Liver (tissue), 9 donors: Measurements from ENCODE around the gene CCND1. TPM values are rescaled to one million over a fixed set of nuclear protein-coding genes. Genes with fewer than 3 reads are reported as not detected.

Source experiments
- DNase-seq: peaks from one replicate; pipeline ENCODE4 v3.0.0-alpha.2; 2017; ENCODE audit warnings: low spot score
- H3K27ac ChIP-seq, 2 donors: one replicate each; pipeline ENCODE4 v1.7.0; 2013; ENCODE audit warnings: inconsistent platforms in 2 of 2, low read length in 2 of 2, control low read depth in 1 of 2, low read depth in 1 of 2, mild to moderate bottlenecking in 1 of 2
- H3K27me3 ChIP-seq, 4 donors: one replicate each; pipeline versions ENCODE4 v1.6.1 to v1.7.0; 2013; ENCODE audit warnings: low read length in 3 of 4, inconsistent platforms in 1 of 4, mild to moderate bottlenecking in 1 of 4, moderate library complexity in 1 of 4; ENCODE audit not compliant: control insufficient read depth in 4 of 4, insufficient read depth in 4 of 4
- H3K36me3 ChIP-seq, 4 donors: one replicate each; pipeline versions ENCODE4 v1.6.1 to v1.7.0; 2013; ENCODE audit warnings: low read length in 3 of 4, mild to moderate bottlenecking in 3 of 4, low read depth in 1 of 4, moderate library complexity in 1 of 4; ENCODE audit not compliant: control insufficient read depth in 4 of 4, insufficient read depth in 3 of 4
- H3K4me1 ChIP-seq, 4 donors: one replicate each; pipeline versions ENCODE4 v1.6.1 to v1.7.0; 2013; ENCODE audit warnings: low read length in 3 of 4, mild to moderate bottlenecking in 3 of 4, moderate library complexity in 1 of 4; ENCODE audit not compliant: control insufficient read depth in 4 of 4, insufficient read depth in 4 of 4
- H3K4me3 ChIP-seq, 3 donors: one replicate each; pipeline versions ENCODE4 v1.6.1 to v1.7.0; 2013; ENCODE audit warnings: low read length in 3 of 3, control low read depth in 1 of 3, low read depth in 1 of 3, mild to moderate bottlenecking in 1 of 3
- H3K9ac ChIP-seq, 2 donors: one replicate each; pipeline ENCODE4 v1.7.0; 2013; ENCODE audit warnings: low read length in 2 of 2, mild to moderate bottlenecking in 2 of 2, moderate library complexity in 2 of 2, control low read depth in 1 of 2, low read depth in 1 of 2
- H3K9me3 ChIP-seq, 4 donors: one replicate each; pipeline versions ENCODE4 v1.6.1 to v1.7.0; 2013; ENCODE audit warnings: low read length in 3 of 4; ENCODE audit not compliant: control insufficient read depth in 4 of 4
- CTCF ChIP-seq: fragments of 150-350 bp; IDR thresholded peaks from 2 replicates; pipeline ENCODE4 v1.5.1; 2017; ENCODE audit warnings: improper control_type of control experiment, low read depth, low read length; ENCODE audit not compliant: missing input control
- EGR1 ChIP-seq, 2 donors: IDR thresholded peaks; 2 replicates each; pipeline ENCODE4 v1.6.1; 2016 to 2018; ENCODE audit warnings: antibody characterized with exemption in 2 of 2, low read depth in 2 of 2
- FOXA1 ChIP-seq: IDR thresholded peaks from 2 replicates; pipeline ENCODE4 v1.6.1; 2016; ENCODE audit warnings: antibody characterized with exemption
- GABPA ChIP-seq, 2 donors: IDR thresholded peaks in 1 of 2; conservative IDR thresholded peaks in 1 of 2; 2 replicates each; pipeline ENCODE4 v1.6.1; 2016; ENCODE audit warnings: antibody characterized with exemption in 2 of 2, mild to moderate bottlenecking in 1 of 2, moderate library complexity in 1 of 2
- HNF4A ChIP-seq, 2 donors: conservative IDR thresholded peaks; 2 replicates each; pipeline ENCODE4 v1.6.1; 2016; ENCODE audit warnings: antibody characterized with exemption in 2 of 2, mild to moderate bottlenecking in 2 of 2
- MAX ChIP-seq: IDR thresholded peaks from 2 replicates; pipeline ENCODE4 v1.6.1; 2016; ENCODE audit warnings: antibody characterized with exemption
- RXRA ChIP-seq, 2 donors: IDR thresholded peaks; 2 replicates each; pipeline ENCODE4 v1.6.1; 2017 to 2018; ENCODE audit warnings: antibody characterized with exemption in 2 of 2, mild to moderate bottlenecking in 1 of 2
- TAF1 ChIP-seq: conservative IDR thresholded peaks from 2 replicates; pipeline ENCODE4 v1.6.1; 2016; ENCODE audit warnings: antibody characterized with exemption, mild to moderate bottlenecking
- YY1 ChIP-seq: IDR thresholded peaks from 2 replicates; pipeline ENCODE4 v1.6.1; 2016; ENCODE audit warnings: antibody characterized with exemption, mild to moderate bottlenecking
- WGBS: extraction: QIAGEN DNeasy Blood & Tissue Kit; methylation state at CpG from one replicate; pipeline ENCODE4 v1.1.7; 2013; 5-methylcytosine and 5-hydroxymethylcytosine counted together
- polyA plus RNA-seq, 2 donors: library from polyadenylated mRNA; stranded (reverse) in 1 of 2; unstranded in 1 of 2; fragments of 200-250 nt in 1 of 2; fragments of >200 nt in 1 of 2; fragmentation: Nextera tagmentation in 1 of 2; extraction: Ambion mirVana in 1 of 2; gene quantifications; one replicate each; pipeline versions ENCODE4 v1.2.1 to v1.2.3, GENCODE V29; 2013 to 2015
- total RNA-seq, 2 donors: library from RNA; depleted of rRNA; stranded (reverse); fragments of >200 nt; gene quantifications; one replicate each; pipeline ENCODE4 v1.2.3, GENCODE V29; 2014
- TF ChIP-seq, protein P1 (sequence below): IDR thresholded peaks from 2 replicates; pipeline ENCODE4 v1.6.1; 2016; ENCODE audit warnings: antibody characterized with exemption
- TF ChIP-seq, protein P2 (sequence below): IDR thresholded peaks from 2 replicates; pipeline ENCODE4 v1.6.1; 2016; ENCODE audit warnings: antibody characterized with exemption, mild to moderate bottlenecking
- TF ChIP-seq, protein P3 (sequence below): IDR thresholded peaks from 2 replicates; pipeline ENCODE4 v1.6.1; 2016; ENCODE audit warnings: antibody characterized with exemption
- donor health status: healthy.
- donor health status: healthy.
- donor health status: healthy.
- donor health status: healthy.
- donor health status: healthy.

Gene CCND1
- total and polyA plus RNA-seq, 4 donors = 28.9 to 100 (median 53.3) TPM

DNA sequence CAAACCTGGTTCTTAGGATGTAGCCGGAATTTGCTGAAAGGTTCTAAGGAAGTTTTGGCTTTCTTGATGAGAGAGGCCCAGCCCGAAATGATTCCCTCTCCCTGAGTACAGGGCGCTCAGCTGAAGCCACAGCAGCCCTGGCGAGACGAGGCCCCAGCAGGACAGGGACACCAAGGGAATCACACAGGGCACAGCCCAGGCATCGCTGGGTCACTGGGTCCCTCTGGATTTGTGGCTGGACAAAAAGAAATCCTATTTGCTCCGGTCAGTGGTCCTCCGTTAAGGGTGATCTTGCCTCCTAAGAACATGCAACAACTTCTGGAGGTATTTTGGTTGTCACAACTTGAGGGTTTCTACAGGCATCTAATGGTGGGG lies 56.5 kb downstream of the CCND1 start:
- H3K4me1 ChIP-seq = peaks cover 4 to 11% (median 7%) of the 10 kb centered on the region in 4 donors
- no peak for DNase-seq
- no peaks in the 10 kb centered on the region for H3K9me3 ChIP-seq
- TF ChIP-seq YY1 (no peak), MAX (no peak), TAF1 (no peak), GABPA (IDR thresholded peaks at IDR 0.05 in 1 of 2, conservative IDR thresholded peaks at IDR 0.05 in 1 of 2) (no peak), HNF4A (conservative IDR thresholded peaks at IDR 0.05) (no peak), RXRA (IDR thresholded peaks at IDR 0.05) (no peak), CTCF (no peak)
- TF ChIP-seq, protein P1, sequence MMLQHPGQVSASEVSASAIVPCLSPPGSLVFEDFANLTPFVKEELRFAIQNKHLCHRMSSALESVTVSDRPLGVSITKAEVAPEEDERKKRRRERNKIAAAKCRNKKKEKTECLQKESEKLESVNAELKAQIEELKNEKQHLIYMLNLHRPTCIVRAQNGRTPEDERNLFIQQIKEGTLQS = no peak
- TF ChIP-seq, protein P2, sequence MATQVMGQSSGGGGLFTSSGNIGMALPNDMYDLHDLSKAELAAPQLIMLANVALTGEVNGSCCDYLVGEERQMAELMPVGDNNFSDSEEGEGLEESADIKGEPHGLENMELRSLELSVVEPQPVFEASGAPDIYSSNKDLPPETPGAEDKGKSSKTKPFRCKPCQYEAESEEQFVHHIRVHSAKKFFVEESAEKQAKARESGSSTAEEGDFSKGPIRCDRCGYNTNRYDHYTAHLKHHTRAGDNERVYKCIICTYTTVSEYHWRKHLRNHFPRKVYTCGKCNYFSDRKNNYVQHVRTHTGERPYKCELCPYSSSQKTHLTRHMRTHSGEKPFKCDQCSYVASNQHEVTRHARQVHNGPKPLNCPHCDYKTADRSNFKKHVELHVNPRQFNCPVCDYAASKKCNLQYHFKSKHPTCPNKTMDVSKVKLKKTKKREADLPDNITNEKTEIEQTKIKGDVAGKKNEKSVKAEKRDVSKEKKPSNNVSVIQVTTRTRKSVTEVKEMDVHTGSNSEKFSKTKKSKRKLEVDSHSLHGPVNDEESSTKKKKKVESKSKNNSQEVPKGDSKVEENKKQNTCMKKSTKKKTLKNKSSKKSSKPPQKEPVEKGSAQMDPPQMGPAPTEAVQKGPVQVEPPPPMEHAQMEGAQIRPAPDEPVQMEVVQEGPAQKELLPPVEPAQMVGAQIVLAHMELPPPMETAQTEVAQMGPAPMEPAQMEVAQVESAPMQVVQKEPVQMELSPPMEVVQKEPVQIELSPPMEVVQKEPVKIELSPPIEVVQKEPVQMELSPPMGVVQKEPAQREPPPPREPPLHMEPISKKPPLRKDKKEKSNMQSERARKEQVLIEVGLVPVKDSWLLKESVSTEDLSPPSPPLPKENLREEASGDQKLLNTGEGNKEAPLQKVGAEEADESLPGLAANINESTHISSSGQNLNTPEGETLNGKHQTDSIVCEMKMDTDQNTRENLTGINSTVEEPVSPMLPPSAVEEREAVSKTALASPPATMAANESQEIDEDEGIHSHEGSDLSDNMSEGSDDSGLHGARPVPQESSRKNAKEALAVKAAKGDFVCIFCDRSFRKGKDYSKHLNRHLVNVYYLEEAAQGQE = no peak
- TF ChIP-seq, protein P3, sequence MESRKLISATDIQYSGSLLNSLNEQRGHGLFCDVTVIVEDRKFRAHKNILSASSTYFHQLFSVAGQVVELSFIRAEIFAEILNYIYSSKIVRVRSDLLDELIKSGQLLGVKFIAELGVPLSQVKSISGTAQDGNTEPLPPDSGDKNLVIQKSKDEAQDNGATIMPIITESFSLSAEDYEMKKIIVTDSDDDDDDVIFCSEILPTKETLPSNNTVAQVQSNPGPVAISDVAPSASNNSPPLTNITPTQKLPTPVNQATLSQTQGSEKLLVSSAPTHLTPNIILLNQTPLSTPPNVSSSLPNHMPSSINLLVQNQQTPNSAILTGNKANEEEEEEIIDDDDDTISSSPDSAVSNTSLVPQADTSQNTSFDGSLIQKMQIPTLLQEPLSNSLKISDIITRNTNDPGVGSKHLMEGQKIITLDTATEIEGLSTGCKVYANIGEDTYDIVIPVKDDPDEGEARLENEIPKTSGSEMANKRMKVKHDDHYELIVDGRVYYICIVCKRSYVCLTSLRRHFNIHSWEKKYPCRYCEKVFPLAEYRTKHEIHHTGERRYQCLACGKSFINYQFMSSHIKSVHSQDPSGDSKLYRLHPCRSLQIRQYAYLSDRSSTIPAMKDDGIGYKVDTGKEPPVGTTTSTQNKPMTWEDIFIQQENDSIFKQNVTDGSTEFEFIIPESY = no peak
- H3K36me3 ChIP-seq = no peaks in the 10 kb centered on the region
- H3K4me3 ChIP-seq = no peak overlapping the region
- H3K27ac ChIP-seq = no peak overlapping the region
- peaks cover 0 to 2% (median 0%) of the 10 kb centered on the region in 4 donors for H3K27me3 ChIP-seq
- 94% methylated on average over 8 of the region's 8 CpGs for WGBS
- no peak overlapping the region for H3K9ac ChIP-seq

GRCh38 chr11:69697861-69698260 lies 56.9 kb downstream of the CCND1 start:
- Histone ChIP-seq H3K36me3 (no peaks in the 10 kb centered on the region), H3K4me3 (no peak overlapping the region), H3K4me1 (peaks cover 4 to 11% (median 7%) of the 10 kb centered on the region in 4 donors), H3K9ac (no peak overlapping the region), H3K27ac (no peak overlapping the region), H3K9me3 (no peaks in the 10 kb centered on the region), H3K27me3 (peaks cover 0 to 2% (median 1%) of the 10 kb centered on the region in 4 donors)
- TF ChIP-seq, protein P2 = no peak
- TF ChIP-seq, protein P3 = no peak
- no peak for TF ChIP-seq EGR1 (IDR thresholded peaks at IDR 0.05; ENCODE audit: low read depth in 2 of 2)
- no peak for TF ChIP-seq HNF4A (conservative IDR thresholded peaks at IDR 0.05)
- TF ChIP-seq FOXA1 = no peak
- DNase-seq = no peak
- WGBS = 93% methylated on average over 10 of the region's 10 CpGs
